NB4 (cell line): ENCODE measurements around the gene TPM3.

Experiments
- MYC ChIP-seq: IDR thresholded peaks from 2 replicates; pipeline ENCODE4 v1.6.1; 2011; ENCODE audit warnings: low read depth, low read length
- POLR2A ChIP-seq: IDR thresholded peaks from 2 replicates; pipeline ENCODE4 v1.6.1; 2011; ENCODE audit warnings: mild to moderate bottlenecking; ENCODE audit not compliant: insufficient read length; ENCODE audit errors: extremely low read depth
- TF ChIP-seq, protein P1 (sequence below): IDR thresholded peaks from one replicate; pipeline ENCODE4 v1.5.1; 2012; ENCODE audit warnings: low read depth, low read length

DNA sequence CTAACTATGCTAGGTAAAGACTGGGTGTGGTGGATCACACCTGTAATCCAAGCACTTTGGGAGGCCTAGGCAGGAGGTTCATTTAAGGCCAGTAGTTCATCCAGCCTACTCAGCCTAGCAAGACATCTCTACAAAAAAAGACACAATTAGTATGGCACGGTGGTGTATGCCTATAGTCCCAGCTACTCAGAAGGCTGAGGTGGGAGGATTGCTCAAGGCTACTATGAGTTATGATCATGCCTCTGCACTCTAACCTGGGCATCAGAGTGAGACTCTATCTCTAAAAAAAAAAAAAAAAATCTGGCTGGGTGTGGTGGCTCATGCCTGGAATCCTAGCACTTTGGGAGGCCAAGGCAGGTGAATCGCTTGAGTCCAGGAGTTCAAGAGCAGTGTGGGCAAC is 58.6 kb downstream of the TPM3 start:
- no peak for TF ChIP-seq POLR2A
- TF ChIP-seq, protein P1, sequence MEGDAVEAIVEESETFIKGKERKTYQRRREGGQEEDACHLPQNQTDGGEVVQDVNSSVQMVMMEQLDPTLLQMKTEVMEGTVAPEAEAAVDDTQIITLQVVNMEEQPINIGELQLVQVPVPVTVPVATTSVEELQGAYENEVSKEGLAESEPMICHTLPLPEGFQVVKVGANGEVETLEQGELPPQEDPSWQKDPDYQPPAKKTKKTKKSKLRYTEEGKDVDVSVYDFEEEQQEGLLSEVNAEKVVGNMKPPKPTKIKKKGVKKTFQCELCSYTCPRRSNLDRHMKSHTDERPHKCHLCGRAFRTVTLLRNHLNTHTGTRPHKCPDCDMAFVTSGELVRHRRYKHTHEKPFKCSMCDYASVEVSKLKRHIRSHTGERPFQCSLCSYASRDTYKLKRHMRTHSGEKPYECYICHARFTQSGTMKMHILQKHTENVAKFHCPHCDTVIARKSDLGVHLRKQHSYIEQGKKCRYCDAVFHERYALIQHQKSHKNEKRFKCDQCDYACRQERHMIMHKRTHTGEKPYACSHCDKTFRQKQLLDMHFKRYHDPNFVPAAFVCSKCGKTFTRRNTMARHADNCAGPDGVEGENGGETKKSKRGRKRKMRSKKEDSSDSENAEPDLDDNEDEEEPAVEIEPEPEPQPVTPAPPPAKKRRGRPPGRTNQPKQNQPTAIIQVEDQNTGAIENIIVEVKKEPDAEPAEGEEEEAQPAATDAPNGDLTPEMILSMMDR, result no peak
- TF ChIP-seq MYC, result no peak
